ENCODE results near the gene POP4.

The POP4 gene

GRCh38 chr19:29596885-29597525 is 9.1 kb upstream of the POP4 start:
- Histone ChIP-seq H3K27ac (ENCODE audit: extremely low read depth, low read depth, low read length) (peak overlapping the region; percentile 37; the same call in 1 of the 2 replicates), H3K4me1 (ENCODE audit: control insufficient read depth, insufficient read depth, low read length) (peaks cover 21% of the 10 kb centered on the region), H3K36me3 (ENCODE audit: control insufficient read depth in 2 of 2, insufficient read depth in 1 of 2, low read length in 2 of 2) (no peaks in the 10 kb centered on the region), H3K9me3 (ENCODE audit: control insufficient read depth, insufficient read depth, low read depth, low read length) (no peaks in the 10 kb centered on the region), H3K4me3 (ENCODE audit: low read depth, low read length) (no peak overlapping the region)
- ChIA-PET POLR2A (interaction anchor here (0.6 to 3.3 kb wide), 3 partner anchors 9 to 387 kb away, joined by 3 to 31 read pairs (median 8); partner anchors contain the start of gene POP4), CTCF (interaction anchor here (0.7 to 4.9 kb wide), 29 partner anchors 8 to 1364 kb away, joined by 3 to 24 read pairs (median 6); partner anchors contain the start of gene C19orf12)
- no peak; the same call in 1 of the 2 replicates for TF ChIP-seq INSM2 (tag by site-specific recombination; IDR thresholded peaks at IDR 0.05)
- no peak for TF ChIP-seq ZNF513 (tag by site-specific recombination; IDR thresholded peaks at IDR 0.05)
- TF ChIP-seq ZNF169 (tag by site-specific recombination; IDR thresholded peaks at IDR 0.05): no peak
- no peak for TF ChIP-seq ZBTB11 (tag by site-specific recombination; conservative IDR thresholded peaks at IDR 0.05; ENCODE audit: low read depth)
- no peak for TF ChIP-seq ZNF558 (tag by site-specific recombination; IDR thresholded peaks at IDR 0.05)
- TF ChIP-seq PBX3 (CRISPR knock-in tag; IDR thresholded peaks at IDR 0.05): no peak
- peak; percentile 59; the same call in 1 of the 2 replicates for TF ChIP-seq ZNF664 (tag by site-specific recombination; IDR thresholded peaks at IDR 0.05)
- TF ChIP-seq SETDB1 (IDR thresholded peaks at IDR 0.05; ENCODE audit: insufficient read length, low read length): no peak
- no peak for TF ChIP-seq ZNF114 (tag by site-specific recombination; IDR thresholded peaks at IDR 0.05)
- TF ChIP-seq ZBTB49 (tag by site-specific recombination; IDR thresholded peaks at IDR 0.05; ENCODE audit: low read depth): no peak
- TF ChIP-seq WT1 (tag by site-specific recombination; IDR thresholded peaks at IDR 0.05): no peak
- TF ChIP-seq ZNF791 (tag by site-specific recombination; IDR thresholded peaks at IDR 0.05): no peak
- no peak for TF ChIP-seq ZBTB48 (tag by site-specific recombination; IDR thresholded peaks at IDR 0.05)
- no peak for TF ChIP-seq KLF8 (tag by site-specific recombination; IDR thresholded peaks at IDR 0.05)
- peak; percentile 83 for TF ChIP-seq GLIS1 (tag by site-specific recombination; IDR thresholded peaks at IDR 0.05)
- TF ChIP-seq ZNF280D (tag by site-specific recombination; IDR thresholded peaks at IDR 0.05): no peak
- no peak for TF ChIP-seq ZNF350 (tag by site-specific recombination; IDR thresholded peaks at IDR 0.05)
- TF ChIP-seq ZNF157 (tag by site-specific recombination; IDR thresholded peaks at IDR 0.05): no peak
- no peak for TF ChIP-seq ZSCAN16 (tag by site-specific recombination; IDR thresholded peaks at IDR 0.05)
- TF ChIP-seq ZNF529 (tag by site-specific recombination; IDR thresholded peaks at IDR 0.05; ENCODE audit: insufficient replicate concordance): no peak
- no peak for TF ChIP-seq ZNF140 (tag by site-specific recombination; IDR thresholded peaks at IDR 0.05)
- TF ChIP-seq ZBTB44 (tag by site-specific recombination; IDR thresholded peaks at IDR 0.05): peak; percentile 66

Measured in HEK293 (cell line).